Tongue (tissue), 2 donors: ENCODE data around the gene FAIM. TPM values are rescaled to one million over a fixed set of nuclear protein-coding genes. Genes with fewer than 3 reads are reported as not detected.
"Not testable (repeated sequence)": the region's sequence is repeated elsewhere in the genome, so short reads cannot be mapped to it uniquely, and the experiment has no call there.

Experiments
- DNase-seq: peaks from one replicate; pipeline ENCODE4 v3.0.0-alpha.2; 2015
- total RNA-seq: library from RNA; depleted of rRNA; stranded (reverse); fragments of >200 nt; gene quantifications from one replicate; pipeline ENCODE4 v1.2.3, GENCODE V29; 2014

FAIM gene
- total RNA-seq, 1 donor from 2014 or later = 11.6 TPM

GRCh38 chr3:138680974-138681373 lies 72.4 kb downstream of the FAIM start:
- DNase-seq = not testable (repeated sequence)

- no peak for DNase-seq
Measured at GRCh38 chr3:138681463-138682220, 73.1 kb downstream of the FAIM start.

GRCh38 chr3:138682648-138683047 lies 74.1 kb downstream of the FAIM start:
- no peak for DNase-seq

Other genes starting within 250 kb of the FAIM start
- 5.8 TPM for gene ESYT3, start 174.2 kb upstream of the FAIM start, total RNA-seq
- gene CEP70, start 14.5 kb upstream of the FAIM start, total RNA-seq = 57.7 TPM
- gene PIK3CB, start 226.2 kb downstream of the FAIM start, total RNA-seq = 24.1 TPM